ENCODE data around the gene BDH2.
A peak's percentile ranks its signal among the peaks of the same experiment; 100 is the strongest.

Gene BDH2

GRCh38 chr4:103099691-103100392, at the start of gene BDH2:
BDH2 (minus strand) TSS chr4:103099834; CDS start chr4:103096254, 3,580 bp downstream.
- peak; percentile 78 for DNase-seq (ENCODE audit: low spot score)
- peak; percentile 69 for TF ChIP-seq CTCF (IDR thresholded peaks at IDR 0.05; ENCODE audit: extremely low read depth, insufficient read depth, missing control alignments)
- in situ Hi-C loops (cut with MboI; ENCODE audit: low pct_unique_long_range_greater_than_20kb, low sequenced_read_pairs, unreplicated experiment), result no loop called here

GRCh38 chr4:103144926-103145325, 45.3 kb upstream of the BDH2 start:
- in situ Hi-C loops (cut with MboI; ENCODE audit: low pct_unique_long_range_greater_than_20kb, low sequenced_read_pairs, unreplicated experiment), result no loop called here
- no peak for TF ChIP-seq CTCF (IDR thresholded peaks at IDR 0.05; ENCODE audit: extremely low read depth, insufficient read depth, missing control alignments)
- no peak for DNase-seq (ENCODE audit: low spot score)

- no peak for DNase-seq (ENCODE audit: low spot score)
- in situ Hi-C loops (cut with MboI; ENCODE audit: low pct_unique_long_range_greater_than_20kb, low sequenced_read_pairs, unreplicated experiment), result no loop called here
- TF ChIP-seq CTCF (IDR thresholded peaks at IDR 0.05; ENCODE audit: extremely low read depth, insufficient read depth, missing control alignments), result no peak
Observed at GRCh38 chr4:103137446-103137827, 37.8 kb upstream of the BDH2 start.

- no peak for DNase-seq (ENCODE audit: low spot score)
- no peak for TF ChIP-seq CTCF (IDR thresholded peaks at IDR 0.05; ENCODE audit: extremely low read depth, insufficient read depth, missing control alignments)
- in situ Hi-C loops (cut with MboI; ENCODE audit: low pct_unique_long_range_greater_than_20kb, low sequenced_read_pairs, unreplicated experiment), result no loop called here
Observed at GRCh38 chr4:103136671-103137445, 37.2 kb upstream of the BDH2 start.

- no peak for DNase-seq (ENCODE audit: low spot score)
- TF ChIP-seq CTCF (IDR thresholded peaks at IDR 0.05; ENCODE audit: extremely low read depth, insufficient read depth, missing control alignments), result no peak
- in situ Hi-C loops (cut with MboI; ENCODE audit: low pct_unique_long_range_greater_than_20kb, low sequenced_read_pairs, unreplicated experiment), result no loop called here
Observed at GRCh38 chr4:103129174-103129573, 29.5 kb upstream of the BDH2 start.

GRCh38 chr4:103126126-103126525, 26.5 kb upstream of the BDH2 start:
- DNase-seq (ENCODE audit: low spot score), result no peak
- in situ Hi-C loops (cut with MboI; ENCODE audit: low pct_unique_long_range_greater_than_20kb, low sequenced_read_pairs, unreplicated experiment), result no loop called here
- TF ChIP-seq CTCF (IDR thresholded peaks at IDR 0.05; ENCODE audit: extremely low read depth, insufficient read depth, missing control alignments), result no peak

Measured in GM13977 (cell line).